ENCODE data around the gene FZD10. TPM values are rescaled to one million over a fixed set of nuclear protein-coding genes. Genes with fewer than 3 reads are reported as not detected.

FZD10 gene
- total RNA-seq, 1 experiment from 2014 or later, result not detected

DNA sequence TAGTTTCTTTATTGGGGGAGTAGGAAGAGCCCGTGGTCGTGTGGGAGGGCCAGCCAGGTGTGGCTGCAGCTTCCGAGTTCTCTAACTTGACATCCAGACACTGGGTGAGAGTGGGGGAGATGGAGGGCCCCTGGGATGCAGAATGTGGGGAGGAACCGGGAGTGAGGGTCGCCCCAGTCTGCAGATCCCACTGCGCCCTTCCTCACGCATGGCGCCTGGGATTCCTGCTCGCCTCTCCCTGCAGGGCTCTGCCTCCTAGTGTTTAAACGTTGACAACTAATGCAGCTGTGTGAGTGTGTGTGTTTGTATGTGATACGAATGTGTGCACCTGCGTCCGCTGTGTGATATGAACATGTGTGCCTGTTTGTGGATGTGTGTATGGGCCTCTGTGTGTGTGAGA is 34.6 kb downstream of the FZD10 start:
- intact Hi-C loops (cut with micrococcal nuclease; ENCODE audit: unreplicated experiment) (no loop called here), in situ Hi-C loops (cut with HindIII; ENCODE audit: low pct_unique_long_range_greater_than_20kb, low sequenced_read_pairs) (no loop called here)
- Histone ChIP-seq H3K27me3 (ENCODE audit: control insufficient read depth, insufficient read depth, low read length) (no peaks in the 10 kb centered on the region; the same call in 1 of the 2 replicates), H3K4me1 (ENCODE audit: control insufficient read depth, insufficient read depth, low read length) (no peaks in the 10 kb centered on the region), H3K9me3 (ENCODE audit: control insufficient read depth, insufficient read depth, low read depth, low read length) (no peaks in the 10 kb centered on the region), H3K4me3 (ENCODE audit: low read depth in 2 of 2, low read length in 2 of 2) (no peak overlapping the region), H3K36me3 (ENCODE audit: control insufficient read depth, insufficient read depth, low read length) (no peaks in the 10 kb centered on the region), H3K27ac (ENCODE audit: low read length) (no peak overlapping the region)
- BruUV-seq (replicated peaks), result no TSS peak
- ChIA-PET CTCF (no interaction called here), POLR2A (no interaction called here)
- ATAC-seq (no peak), DNase-seq (ENCODE audit: low read depth, low spot score) (no peak)
- TF ChIP-seq, protein P1, sequence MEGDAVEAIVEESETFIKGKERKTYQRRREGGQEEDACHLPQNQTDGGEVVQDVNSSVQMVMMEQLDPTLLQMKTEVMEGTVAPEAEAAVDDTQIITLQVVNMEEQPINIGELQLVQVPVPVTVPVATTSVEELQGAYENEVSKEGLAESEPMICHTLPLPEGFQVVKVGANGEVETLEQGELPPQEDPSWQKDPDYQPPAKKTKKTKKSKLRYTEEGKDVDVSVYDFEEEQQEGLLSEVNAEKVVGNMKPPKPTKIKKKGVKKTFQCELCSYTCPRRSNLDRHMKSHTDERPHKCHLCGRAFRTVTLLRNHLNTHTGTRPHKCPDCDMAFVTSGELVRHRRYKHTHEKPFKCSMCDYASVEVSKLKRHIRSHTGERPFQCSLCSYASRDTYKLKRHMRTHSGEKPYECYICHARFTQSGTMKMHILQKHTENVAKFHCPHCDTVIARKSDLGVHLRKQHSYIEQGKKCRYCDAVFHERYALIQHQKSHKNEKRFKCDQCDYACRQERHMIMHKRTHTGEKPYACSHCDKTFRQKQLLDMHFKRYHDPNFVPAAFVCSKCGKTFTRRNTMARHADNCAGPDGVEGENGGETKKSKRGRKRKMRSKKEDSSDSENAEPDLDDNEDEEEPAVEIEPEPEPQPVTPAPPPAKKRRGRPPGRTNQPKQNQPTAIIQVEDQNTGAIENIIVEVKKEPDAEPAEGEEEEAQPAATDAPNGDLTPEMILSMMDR (IDR thresholded peaks at IDR 0.05), result no peak
- TF ChIP-seq REST (IDR thresholded peaks at IDR 0.05; ENCODE audit: insufficient read depth in 1 of 2, low read depth in 2 of 2, low read length in 1 of 2), result no peak
- TF ChIP-seq POLR2AphosphoS5 (IDR thresholded peaks at IDR 0.05; ENCODE audit: low read depth, low read length), result no peak
- no peak for TF ChIP-seq TCF7L2 (IDR thresholded peaks at IDR 0.05; ENCODE audit: low read depth, low read length)
- TF ChIP-seq SIN3A (IDR thresholded peaks at IDR 0.05; ENCODE audit: borderline replicate concordance, insufficient read depth, low read depth, low read length), result no peak

DNA sequence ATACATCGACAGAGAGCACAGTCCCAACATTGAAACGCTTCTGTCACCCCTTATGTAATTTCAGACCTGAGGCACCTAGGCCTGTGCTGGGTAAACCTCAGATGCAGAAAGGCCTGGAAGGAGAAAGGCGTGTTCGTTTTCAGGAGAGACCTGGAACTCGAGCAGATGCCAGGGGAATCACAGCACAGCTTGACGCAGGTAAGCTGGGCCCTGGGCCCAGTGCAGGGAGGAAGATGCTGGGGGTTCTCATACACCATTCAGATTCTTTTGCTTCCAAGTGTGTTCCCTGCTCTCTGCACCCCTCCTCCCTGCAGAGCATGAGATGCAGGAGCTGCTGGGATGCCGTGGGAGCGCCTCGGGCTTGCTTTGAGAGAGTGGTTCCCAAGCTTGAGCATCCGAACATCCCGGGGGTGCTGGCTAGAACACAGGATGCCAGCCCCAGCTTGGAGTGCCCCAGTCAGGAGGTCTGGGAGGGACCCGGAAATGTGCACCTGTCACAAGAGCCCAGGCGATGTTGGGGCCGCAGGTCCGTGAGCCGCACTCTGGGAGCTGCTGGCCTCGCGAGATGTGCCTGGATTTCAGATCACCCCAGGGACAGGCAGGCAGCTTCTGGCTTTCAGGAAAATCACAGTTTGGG is 35.9 kb downstream of the FZD10 start:
- Histone ChIP-seq H3K27me3 (ENCODE audit: control insufficient read depth, insufficient read depth, low read length) (no peaks in the 10 kb centered on the region; the same call in 1 of the 2 replicates), H3K27ac (ENCODE audit: low read length) (no peak overlapping the region), H3K36me3 (ENCODE audit: control insufficient read depth, insufficient read depth, low read length) (no peaks in the 10 kb centered on the region), H3K4me1 (ENCODE audit: control insufficient read depth, insufficient read depth, low read length) (no peaks in the 10 kb centered on the region), H3K4me3 (ENCODE audit: low read depth in 2 of 2, low read length in 2 of 2) (no peak overlapping the region), H3K9me3 (ENCODE audit: control insufficient read depth, insufficient read depth, low read depth, low read length) (no peaks in the 10 kb centered on the region)
- CTCF ChIA-PET, result no interaction called here
- intact Hi-C loops (cut with micrococcal nuclease; ENCODE audit: unreplicated experiment), result no loop called here
- no peak for DNase-seq (ENCODE audit: low read depth, low spot score)
- no TSS peak for BruUV-seq (replicated peaks)
- ATAC-seq, result no peak
- POLR2A ChIA-PET, result no interaction called here
- TF ChIP-seq SIN3A (IDR thresholded peaks at IDR 0.05; ENCODE audit: borderline replicate concordance, insufficient read depth, low read depth, low read length) (no peak), TCF7L2 (IDR thresholded peaks at IDR 0.05; ENCODE audit: low read depth, low read length) (no peak), POLR2AphosphoS5 (IDR thresholded peaks at IDR 0.05; ENCODE audit: low read depth, low read length) (no peak), REST (IDR thresholded peaks at IDR 0.05; ENCODE audit: insufficient read depth in 1 of 2, low read depth in 2 of 2, low read length in 1 of 2) (no peak)
- TF ChIP-seq, protein P1 (IDR thresholded peaks at IDR 0.05), result no peak
- in situ Hi-C loops (cut with HindIII; ENCODE audit: low pct_unique_long_range_greater_than_20kb, low sequenced_read_pairs), result no loop called here
